PC-3 (cell line): ENCODE data around the gene CHI3L1.

Source experiments
- CTCF ChIP-seq: fragments of 300-600 bp; sonication (generic); conservative IDR thresholded peaks from 2 replicates; pipeline ENCODE4 v1.5.1; 2017; ENCODE audit warnings: antibody characterized with exemption, low read depth, mild to moderate bottlenecking, low read length
- EZH2 ChIP-seq: fragments of 300-600 bp; sonication (generic); IDR thresholded peaks from one replicate; pipeline ENCODE4 v1.6.1; 2017; ENCODE audit warnings: antibody characterized with exemption, mild to moderate bottlenecking, low read length; ENCODE audit not compliant: unreplicated experiment

- TF ChIP-seq CTCF (no peak), EZH2 (no peak)
Observed at GRCh38 chr1:203153989-203154821, 32.3 kb downstream of the CHI3L1 start.
